ENCODE data around the gene ATP1A1.

DNA sequence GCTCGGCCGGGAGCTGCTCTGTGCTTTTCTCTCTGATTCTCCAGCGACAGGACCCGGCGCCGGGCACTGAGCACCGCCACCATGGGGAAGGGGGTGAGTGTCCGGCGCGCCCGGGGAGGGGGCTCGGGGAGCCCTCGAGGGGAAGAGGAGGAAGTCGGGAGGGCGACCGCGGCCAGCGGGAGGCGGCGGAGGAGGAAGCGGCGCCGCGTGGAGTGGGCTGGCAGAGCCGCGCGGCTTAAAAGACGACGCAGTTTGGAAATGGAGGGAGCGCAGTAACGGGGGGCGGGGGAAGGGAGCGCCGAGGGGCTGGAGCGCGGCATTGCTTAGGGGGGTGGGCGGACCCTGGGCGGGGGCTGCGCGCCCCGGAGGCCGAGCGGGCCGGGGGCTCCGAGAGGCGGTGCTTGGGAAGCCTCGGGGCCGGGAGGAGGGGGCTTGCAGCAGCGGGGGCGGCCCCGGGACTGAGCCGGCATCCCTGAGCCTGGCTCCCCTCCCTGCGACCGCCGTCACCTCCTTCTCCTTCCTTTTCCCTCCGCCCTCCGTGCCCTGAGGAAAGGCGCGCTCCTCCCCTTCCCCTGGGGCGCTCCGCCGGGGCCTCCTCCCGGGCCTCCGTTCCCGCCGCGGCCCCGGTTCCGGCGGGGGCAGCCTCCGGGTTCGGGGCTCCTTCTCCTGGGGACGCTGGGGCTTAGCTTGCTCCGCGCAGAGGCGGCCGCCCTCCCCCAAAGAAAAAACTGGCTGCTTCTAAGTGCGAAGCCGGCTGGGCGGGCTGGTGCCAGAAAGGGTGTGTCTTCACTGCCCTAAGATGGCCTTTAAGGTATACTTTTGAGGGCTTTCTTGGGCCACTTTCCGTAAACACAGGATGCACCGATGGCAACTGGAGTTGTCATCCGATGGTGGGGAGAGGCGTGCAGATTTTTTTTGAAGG is 648 bp downstream of the ATP1A1 start:
- TF ChIP-seq EZH2 (IDR thresholded peaks at IDR 0.05; ENCODE audit: insufficient read depth, poor library complexity, severe bottlenecking): no peak
- no peak for TF ChIP-seq EZH2phosphoT487 (IDR thresholded peaks at IDR 0.05; ENCODE audit: insufficient read depth, low read depth)

All from GM23248 (cell line).